Thymus (tissue), 11 donors: ENCODE data around the gene NR2E3. TPM values are rescaled to one million over a fixed set of nuclear protein-coding genes. Genes with fewer than 3 reads are reported as not detected.

ENCODE experiments used
- DNase-seq, 9 donors: peaks; one replicate each; pipeline ENCODE4 v3.0.0-alpha.2; 2013; ENCODE audit warnings: low spot score in 9 of 9, low read depth in 6 of 9, missing footprints in 1 of 9
- H3K27ac ChIP-seq, 2 donors: one replicate each; pipeline ENCODE4 v1.5.1; 2013; ENCODE audit warnings: control low read depth in 1 of 2, low read depth in 1 of 2, low read length in 1 of 2, mild to moderate bottlenecking in 1 of 2, moderate library complexity in 1 of 2
- H3K27me3 ChIP-seq, 2 donors: one replicate each; pipeline ENCODE4 v1.5.1; 2013; ENCODE audit warnings: low read length in 1 of 2; ENCODE audit not compliant: control insufficient read depth in 2 of 2, insufficient read depth in 1 of 2
- H3K36me3 ChIP-seq, 2 donors: one replicate each; pipeline ENCODE4 v1.5.1; 2013; ENCODE audit warnings: low read length in 1 of 2, mild to moderate bottlenecking in 1 of 2, moderate library complexity in 1 of 2; ENCODE audit not compliant: control insufficient read depth in 2 of 2, insufficient read depth in 2 of 2
- H3K4me1 ChIP-seq, 2 donors: one replicate each; pipeline ENCODE4 v1.5.1; 2013; ENCODE audit warnings: low read length in 2 of 2; ENCODE audit not compliant: control insufficient read depth in 2 of 2, insufficient read depth in 2 of 2
- H3K4me3 ChIP-seq, 2 donors: one replicate each; pipeline ENCODE4 v1.5.1; 2013; ENCODE audit warnings: low read length in 2 of 2, control low read depth in 1 of 2, mild to moderate bottlenecking in 1 of 2
- H3K9me3 ChIP-seq, 2 donors: one replicate each; pipeline ENCODE4 v1.5.1; 2013; ENCODE audit warnings: low read length in 1 of 2, mild to moderate bottlenecking in 1 of 2; ENCODE audit not compliant: control insufficient read depth in 2 of 2, insufficient read depth in 1 of 2
- WGBS: extraction: QIAGEN DNeasy Blood & Tissue Kit; methylation state at CpG from one replicate; pipeline ENCODE4 v1.1.7; 2013; 5-methylcytosine and 5-hydroxymethylcytosine counted together
- polyA plus RNA-seq: library from polyadenylated mRNA; stranded (reverse); fragments of 200-250 nt; gene quantifications from one replicate; pipeline ENCODE4 v1.2.3, GENCODE V29; 2013
- total RNA-seq: library from RNA; stranded (reverse); fragments of 120-200 nt; gene quantifications from one replicate; pipeline ENCODE4 v1.2.4, GENCODE V29; 2013
- donor health status: healthy.

The NR2E3 gene
- total and polyA plus RNA-seq, 2 donors, result 0.05 TPM

DNA sequence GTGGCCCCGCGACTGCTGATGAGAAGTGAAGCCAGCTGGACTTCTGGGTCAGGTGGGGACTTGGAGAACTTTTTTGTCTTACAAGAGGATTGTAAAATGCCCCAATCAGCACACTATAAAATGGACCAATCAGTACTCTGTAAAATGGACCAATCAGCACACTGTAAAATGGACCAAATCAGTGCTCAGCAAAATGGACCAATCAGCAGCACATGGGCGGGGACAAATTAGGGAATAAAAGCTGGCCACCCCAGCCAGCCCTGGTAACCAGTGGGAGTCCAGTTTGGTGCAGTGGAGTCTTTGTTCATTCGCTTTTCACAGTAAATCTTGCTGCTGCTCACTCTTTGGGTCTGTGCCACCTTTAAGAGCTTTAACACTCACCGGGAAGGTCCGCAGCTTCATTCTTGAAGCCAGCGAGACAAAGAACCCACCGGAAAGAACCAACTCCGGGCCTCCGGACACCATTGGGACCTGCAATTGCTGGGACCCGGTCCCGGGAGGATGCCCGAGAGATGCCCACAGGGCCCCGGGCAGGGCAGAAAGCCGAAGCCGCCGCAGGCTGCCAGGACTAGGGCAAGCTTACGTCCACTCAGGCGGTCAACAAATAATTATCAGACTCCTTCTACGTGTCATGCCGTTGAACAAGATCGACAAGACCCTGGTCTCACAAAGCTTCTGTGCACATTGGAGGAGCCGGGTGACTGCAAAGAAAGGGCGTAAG, 8.3 kb upstream of the NR2E3 start:
- no peaks in the 10 kb centered on the region for H3K9me3 ChIP-seq
- DNase-seq, result no peak
- no peaks in the 10 kb centered on the region for H3K4me1 ChIP-seq
- no peak overlapping the region for H3K4me3 ChIP-seq
- no peaks in the 10 kb centered on the region for H3K36me3 ChIP-seq
- WGBS, result 98% methylated on average over 24 of the region's 24 CpGs
- no peak overlapping the region for H3K27ac ChIP-seq
- no peaks in the 10 kb centered on the region for H3K27me3 ChIP-seq

DNA sequence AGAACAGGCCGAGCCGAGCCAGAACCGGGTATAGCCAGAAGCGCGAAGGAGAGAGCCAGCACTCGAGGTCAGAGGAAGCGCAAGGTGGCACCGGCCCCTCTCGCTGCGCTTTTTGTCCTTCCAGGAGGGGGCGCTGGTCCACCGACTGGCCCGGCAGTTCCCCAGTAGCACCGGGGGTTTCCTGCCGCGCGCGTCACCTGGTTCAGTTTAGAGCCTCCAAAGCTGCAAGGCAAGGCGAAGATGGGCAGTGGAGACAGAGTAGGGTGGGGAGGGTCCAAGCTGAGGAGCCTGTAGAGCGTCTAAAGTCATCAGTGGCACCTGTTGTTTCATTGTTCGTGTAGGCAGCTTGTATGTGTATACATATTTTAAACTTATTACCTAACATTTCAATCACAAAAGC, 7.6 kb upstream of the NR2E3 start:
- H3K27me3 ChIP-seq, result no peaks in the 10 kb centered on the region
- no peaks in the 10 kb centered on the region for H3K9me3 ChIP-seq
- 62% methylated on average over 21 of the region's 21 CpGs for WGBS
- peak in 2 of 9 donors; percentile 26 to 30 for DNase-seq
- no peaks in the 10 kb centered on the region for H3K4me1 ChIP-seq
- H3K4me3 ChIP-seq, result no peak overlapping the region
- no peak overlapping the region for H3K27ac ChIP-seq
- H3K36me3 ChIP-seq, result no peaks in the 10 kb centered on the region

DNA sequence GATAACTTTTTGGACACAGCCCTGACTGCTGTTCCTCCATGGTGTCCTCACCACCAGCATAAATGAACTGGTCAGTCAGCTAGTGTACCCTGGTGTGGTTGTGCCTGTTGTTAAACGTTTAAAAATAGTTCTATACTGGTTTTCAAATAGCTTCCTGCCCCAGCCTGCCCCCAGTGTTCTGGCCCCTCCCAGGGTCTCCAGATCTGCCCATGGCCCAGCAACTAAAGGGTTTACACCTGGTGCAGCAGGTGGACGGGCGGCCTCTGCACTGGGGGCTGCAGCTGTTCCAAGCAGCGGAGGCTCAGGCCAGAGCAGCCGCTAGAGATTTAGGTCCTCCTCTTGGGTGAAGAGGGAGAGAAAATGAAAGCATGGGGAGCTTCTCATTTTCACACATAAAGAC, 6.1 kb upstream of the NR2E3 start:
- Histone ChIP-seq H3K4me3 (no peak overlapping the region), H3K27ac (no peak overlapping the region), H3K27me3 (no peaks in the 10 kb centered on the region), H3K9me3 (no peaks in the 10 kb centered on the region), H3K4me1 (no peaks in the 10 kb centered on the region), H3K36me3 (no peaks in the 10 kb centered on the region)
- DNase-seq, result no peak
- 54% methylated on average over 5 of the region's 5 CpGs for WGBS

DNA sequence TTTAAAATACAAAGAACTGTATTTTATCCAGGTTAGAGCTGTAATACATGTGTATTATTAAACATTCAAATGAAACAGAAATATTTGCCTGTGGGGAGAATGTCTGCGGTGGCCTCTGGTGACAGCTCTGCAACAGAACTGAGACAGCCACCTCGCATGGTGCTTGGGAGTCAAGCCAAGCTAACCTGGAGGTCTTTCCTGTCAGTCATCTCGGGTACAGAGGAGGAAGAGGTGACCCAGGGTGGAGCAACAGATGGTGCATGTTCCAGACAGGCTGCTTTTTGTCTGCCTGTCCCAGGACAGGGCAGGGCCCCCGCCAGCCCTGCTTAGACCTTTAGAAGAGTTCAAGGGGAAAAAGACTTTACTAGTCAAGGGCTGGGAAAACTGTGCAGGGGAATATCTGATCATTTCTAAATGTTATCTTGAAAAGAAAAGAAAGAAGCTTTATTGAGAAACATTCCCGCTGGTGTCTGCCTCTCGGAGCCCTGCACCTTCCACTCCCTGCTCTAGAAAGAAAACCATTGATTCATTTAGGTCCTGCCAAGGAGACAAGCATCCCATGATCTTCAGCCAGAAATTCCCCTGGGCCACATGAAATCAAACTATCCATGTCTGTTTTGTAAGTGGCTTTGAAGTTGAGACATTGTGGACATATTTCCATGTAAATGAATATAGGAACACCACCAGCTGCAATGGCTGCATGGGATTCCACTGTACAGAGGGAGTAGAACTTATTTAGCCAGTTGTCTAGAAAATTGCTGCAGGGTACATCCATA, 5.5 kb upstream of the NR2E3 start:
- Histone ChIP-seq H3K9me3 (no peaks in the 10 kb centered on the region), H3K27me3 (no peaks in the 10 kb centered on the region)
- no peak for DNase-seq

DNA sequence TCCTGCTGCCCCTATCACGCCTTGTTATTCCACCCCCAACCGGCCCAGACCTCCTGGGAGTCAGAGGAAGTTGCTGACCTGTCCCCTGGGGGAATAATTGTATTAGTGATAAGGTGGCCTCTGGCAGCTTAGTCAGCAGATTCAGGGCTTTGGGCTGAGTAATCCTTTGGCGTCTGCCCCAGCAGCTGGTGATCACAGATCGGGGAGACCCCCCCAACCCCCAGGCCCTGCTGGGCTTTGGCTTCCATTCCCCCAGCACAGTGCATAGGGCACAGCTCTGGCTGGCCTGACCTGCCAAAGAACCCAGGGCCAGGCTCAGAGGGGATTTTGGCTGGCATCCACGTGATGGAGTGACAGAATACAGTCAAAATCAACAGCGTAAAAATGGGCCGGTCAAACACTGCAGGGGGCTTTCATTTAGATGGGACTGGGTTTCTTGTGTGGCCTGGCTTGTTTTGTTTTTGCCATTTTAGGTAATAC, 3.9 kb upstream of the NR2E3 start:
- Histone ChIP-seq H3K27ac (no peak overlapping the region), H3K27me3 (no peaks in the 10 kb centered on the region), H3K36me3 (no peaks in the 10 kb centered on the region), H3K9me3 (no peaks in the 10 kb centered on the region), H3K4me3 (no peak overlapping the region), H3K4me1 (no peaks in the 10 kb centered on the region)
- DNase-seq, result no peak
- WGBS, result 93% methylated on average over 7 of the region's 7 CpGs

More for the DNA sequence above, 5.5 kb upstream of the NR2E3 start:
- H3K36me3 ChIP-seq, result no peaks in the 10 kb centered on the region
- H3K27ac ChIP-seq, result no peak overlapping the region
- H3K4me1 ChIP-seq, result no peaks in the 10 kb centered on the region
- 69% methylated on average over 6 of the region's 6 CpGs for WGBS
- no peak overlapping the region for H3K4me3 ChIP-seq

DNA sequence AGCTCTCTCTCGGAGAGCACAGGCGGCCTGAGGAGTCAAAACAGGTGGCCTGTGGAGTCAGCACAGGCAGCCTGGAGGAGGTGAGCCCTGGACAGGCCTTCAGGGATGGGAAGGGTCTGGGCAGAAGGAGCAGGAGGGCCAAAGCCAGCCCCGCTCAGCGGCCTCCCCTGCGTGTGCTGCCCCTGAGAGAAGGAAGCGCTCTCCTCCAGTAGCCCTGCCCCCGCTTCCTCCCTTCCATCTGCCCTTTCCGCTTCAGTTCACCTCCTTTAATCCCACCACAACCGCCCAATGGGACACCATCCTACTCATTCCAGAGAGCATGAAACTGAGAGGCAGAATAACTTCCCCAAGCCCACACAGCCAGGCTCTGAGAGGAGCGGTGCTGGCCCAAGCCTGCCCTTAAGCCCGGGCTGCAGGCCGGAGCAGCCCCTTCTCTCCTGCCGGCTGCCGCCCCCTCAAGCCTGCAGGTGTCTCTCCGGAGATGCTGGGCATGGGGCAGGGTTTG, 3.2 kb upstream of the NR2E3 start:
- 94% methylated on average over 15 of the region's 15 CpGs for WGBS
- H3K9me3 ChIP-seq, result no peaks in the 10 kb centered on the region
- H3K27me3 ChIP-seq, result no peaks in the 10 kb centered on the region
- H3K36me3 ChIP-seq, result no peaks in the 10 kb centered on the region
- no peak for DNase-seq
- H3K4me3 ChIP-seq, result no peak overlapping the region
- no peak overlapping the region for H3K27ac ChIP-seq
- H3K4me1 ChIP-seq, result no peaks in the 10 kb centered on the region

DNA sequence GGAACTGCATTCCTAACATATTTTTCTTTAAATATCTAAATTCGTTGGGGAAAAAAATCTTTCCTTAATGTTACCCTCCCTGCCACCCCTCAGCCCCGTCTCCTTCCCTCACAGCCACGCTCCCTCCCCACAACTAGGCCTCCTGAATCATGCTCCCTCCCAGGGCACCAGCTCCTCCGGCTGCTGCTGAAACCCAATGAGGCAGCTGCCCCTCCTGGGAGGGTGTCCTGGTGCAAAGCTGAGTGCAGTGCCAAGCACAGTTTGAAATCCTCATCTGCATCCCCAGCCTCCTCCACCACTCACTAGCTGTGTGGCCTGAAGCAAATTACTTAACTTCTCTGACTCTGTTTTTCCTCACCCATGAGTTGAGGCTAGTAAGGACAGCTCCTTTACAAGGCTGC, 2.7 kb upstream of the NR2E3 start:
- Histone ChIP-seq H3K4me3 (no peak overlapping the region), H3K4me1 (no peaks in the 10 kb centered on the region), H3K27ac (no peak overlapping the region), H3K36me3 (no peaks in the 10 kb centered on the region), H3K9me3 (no peaks in the 10 kb centered on the region), H3K27me3 (no peaks in the 10 kb centered on the region)
- DNase-seq, result no peak
- 85% methylated on average over 4 of the region's 4 CpGs for WGBS

DNA sequence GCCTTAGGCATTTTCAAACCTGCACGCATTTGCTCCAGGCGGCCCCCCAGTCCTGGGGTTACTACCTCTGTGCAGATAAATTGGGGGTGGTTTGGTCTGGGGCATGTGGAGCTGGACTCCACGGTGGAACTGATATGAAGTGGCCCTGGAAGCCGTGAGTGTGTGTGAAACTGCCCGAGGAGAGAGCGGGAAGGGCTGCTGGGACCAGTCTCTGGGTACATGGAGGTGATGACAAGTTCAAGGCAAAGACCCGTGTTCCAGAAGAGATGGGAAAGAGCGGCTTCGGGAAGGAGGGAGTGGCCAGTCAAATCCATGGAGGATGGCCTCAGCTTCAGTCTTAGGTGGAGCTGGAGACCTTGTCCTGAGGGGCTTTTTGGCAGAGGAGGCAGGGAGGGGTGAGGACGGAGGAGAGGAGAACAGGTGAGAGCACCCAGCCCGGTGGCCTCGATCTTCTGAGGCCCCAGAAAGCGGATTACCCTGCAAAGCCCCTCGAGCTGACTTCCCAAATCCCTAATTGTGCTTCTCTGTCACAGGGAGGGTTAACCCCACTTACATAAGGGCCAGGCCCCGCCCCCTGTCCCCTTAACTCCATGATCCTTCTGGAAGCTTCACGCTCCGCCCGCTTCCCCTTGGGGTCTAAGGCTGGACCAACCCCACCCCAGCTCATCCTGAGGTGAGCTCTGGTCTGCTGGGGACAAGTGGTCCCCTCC, 1.9 kb upstream of the NR2E3 start:
- no peak overlapping the region for H3K4me3 ChIP-seq
- WGBS, result 91% methylated on average over 18 of the region's 18 CpGs
- no peak overlapping the region for H3K27ac ChIP-seq
- H3K36me3 ChIP-seq, result no peaks in the 10 kb centered on the region
- no peaks in the 10 kb centered on the region for H3K27me3 ChIP-seq
- no peaks in the 10 kb centered on the region for H3K4me1 ChIP-seq
- no peaks in the 10 kb centered on the region for H3K9me3 ChIP-seq
- DNase-seq, result no peak

DNA sequence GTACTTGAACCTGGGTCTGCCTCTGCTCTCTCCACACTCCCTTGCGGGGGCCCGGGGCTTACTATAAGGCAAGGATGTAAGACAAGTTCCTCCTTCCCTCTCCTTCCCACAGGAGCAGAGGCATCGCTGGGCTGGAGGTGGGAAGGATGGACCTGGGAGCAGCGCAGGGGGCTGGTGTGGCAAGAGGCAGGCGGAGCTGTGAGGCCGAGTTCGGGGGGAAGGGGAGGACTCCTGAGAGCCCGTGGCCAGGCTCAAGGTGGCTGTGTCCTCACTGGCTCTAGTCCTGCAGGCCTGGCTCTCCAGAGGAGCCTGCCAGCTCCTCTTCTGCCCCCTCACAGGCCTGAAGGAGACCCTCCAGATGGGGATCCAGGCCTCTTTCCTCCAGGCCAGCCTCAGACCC, 1.0 kb upstream of the NR2E3 start:
- Histone ChIP-seq H3K27ac (no peak overlapping the region), H3K4me3 (no peak overlapping the region), H3K27me3 (no peaks in the 10 kb centered on the region), H3K9me3 (no peaks in the 10 kb centered on the region), H3K36me3 (no peaks in the 10 kb centered on the region), H3K4me1 (no peaks in the 10 kb centered on the region)
- no peak for DNase-seq
- 91% methylated on average over 8 of the region's 8 CpGs for WGBS
